Ishikawa (cell line): ENCODE measurements around the gene CLDN6.

ENCODE experiments used
- CEBPB ChIP-seq: IDR thresholded peaks from 2 replicates; pipeline ENCODE4 v1.6.1; 2012
- CREB1 ChIP-seq: IDR thresholded peaks from 2 replicates; pipeline ENCODE4 v1.6.1; 2012; ENCODE audit warnings: low read depth
- EGR1 ChIP-seq: IDR thresholded peaks from 2 replicates; pipeline ENCODE4 v1.6.1; 2012
- EP300 ChIP-seq: IDR thresholded peaks from 2 replicates; pipeline ENCODE4 v1.6.1; 2012; ENCODE audit warnings: borderline replicate concordance
- FOXM1 ChIP-seq: IDR thresholded peaks from 2 replicates; pipeline ENCODE4 v1.6.1; 2012; ENCODE audit warnings: low read depth, borderline replicate concordance
- MAX ChIP-seq: IDR thresholded peaks from 2 replicates; pipeline ENCODE4 v1.6.1; 2012
- NFIC ChIP-seq: IDR thresholded peaks from 2 replicates; pipeline ENCODE4 v1.6.1; 2012
- RAD21 ChIP-seq: IDR thresholded peaks from 2 replicates; pipeline ENCODE4 v1.6.1; 2012; ENCODE audit warnings: low read depth
- REST ChIP-seq: IDR thresholded peaks from 2 replicates; pipeline ENCODE4 v1.6.1; 2012; ENCODE audit warnings: low read depth, mild to moderate bottlenecking
- TAF1 ChIP-seq: IDR thresholded peaks from 2 replicates; pipeline ENCODE4 v1.6.1; 2012; ENCODE audit warnings: low read depth, mild to moderate bottlenecking
- TCF12 ChIP-seq: IDR thresholded peaks from 2 replicates; pipeline ENCODE4 v1.6.1; 2012; ENCODE audit warnings: low read depth
- TEAD4 ChIP-seq: IDR thresholded peaks from 2 replicates; pipeline ENCODE4 v1.6.1; 2012
- USF1 ChIP-seq: IDR thresholded peaks from 2 replicates; pipeline ENCODE4 v1.6.1; 2012
- YY1 ChIP-seq: IDR thresholded peaks from 2 replicates; pipeline ENCODE4 v1.6.1; 2012; ENCODE audit warnings: low read depth
- ZBTB7A ChIP-seq: IDR thresholded peaks from 2 replicates; pipeline ENCODE4 v1.6.1; 2012; ENCODE audit warnings: low read depth

The CLDN6 gene

GRCh38 chr16:2985462-2985861 is 32.5 kb downstream of the CLDN6 start:
- TF ChIP-seq NFIC: 0 out of 2 replicates have a peak, but pooled peaks have one; percentile 21
- TF ChIP-seq YY1: no peak
- peak; percentile 20; the same call in 1 of the 2 replicates for TF ChIP-seq TEAD4

GRCh38 chr16:2983706-2984136 is 34.3 kb downstream of the CLDN6 start:
- TF ChIP-seq MAX: peak; percentile 75
- no peak for TF ChIP-seq CEBPB
- TF ChIP-seq EP300: no peak
- TF ChIP-seq TAF1: no peak
- 0 out of 2 replicates have a peak, but pooled peaks have one; percentile 6 for TF ChIP-seq YY1
- no peak for TF ChIP-seq ZBTB7A
- TF ChIP-seq RAD21: peak; percentile 71; the same call in 1 of the 2 replicates
- peak; percentile 21; the same call in 1 of the 2 replicates for TF ChIP-seq TCF12
- no peak for TF ChIP-seq FOXM1
- no peak for TF ChIP-seq USF1

GRCh38 chr16:2982402-2982801 is 35.6 kb downstream of the CLDN6 start:
- TF ChIP-seq NFIC: no peak
- no peak for TF ChIP-seq TAF1
- no peak for TF ChIP-seq MAX
- TF ChIP-seq TCF12: no peak
- TF ChIP-seq ZBTB7A: no peak
- TF ChIP-seq CEBPB: no peak
- no peak for TF ChIP-seq EGR1
- no peak for TF ChIP-seq CREB1
- TF ChIP-seq RAD21: no peak
- no peak for TF ChIP-seq USF1
- no peak for TF ChIP-seq FOXM1
- TF ChIP-seq REST: no peak

GRCh38 chr16:2981899-2982250 is 36.1 kb downstream of the CLDN6 start:
- TF ChIP-seq MAX: no peak

GRCh38 chr16:2981177-2981898 is 36.6 kb downstream of the CLDN6 start:
- TF ChIP-seq CEBPB (no peak), CREB1 (no peak), REST (no peak), YY1 (no peak), MAX (no peak), USF1 (no peak), TEAD4 (no peak), TCF12 (no peak), ZBTB7A (no peak), FOXM1 (no peak), TAF1 (no peak), EGR1 (no peak), RAD21 (no peak), EP300 (no peak), NFIC (no peak)
